A673 (cell line): ENCODE data around the gene CCDC33.

Source experiments
- EZH2 ChIP-seq: fragments of 200-600 bp; sonication (generic); IDR thresholded peaks from 2 replicates; pipeline ENCODE4 v1.6.1; 2017; ENCODE audit warnings: borderline replicate concordance, low read depth, mild to moderate bottlenecking, mixed read lengths, antibody characterized with exemption, low read length; ENCODE audit not compliant: poor library complexity, severe bottlenecking
- TF ChIP-seq, protein P1 (sequence below): fragments of 300-800, 200-600 bp; sonication (generic); conservative IDR thresholded peaks from 2 replicates; pipeline ENCODE4 v1.5.1; 2017; ENCODE audit warnings: low read depth, mild to moderate bottlenecking, antibody characterized with exemption, low read length, moderate library complexity, mixed read lengths

DNA sequence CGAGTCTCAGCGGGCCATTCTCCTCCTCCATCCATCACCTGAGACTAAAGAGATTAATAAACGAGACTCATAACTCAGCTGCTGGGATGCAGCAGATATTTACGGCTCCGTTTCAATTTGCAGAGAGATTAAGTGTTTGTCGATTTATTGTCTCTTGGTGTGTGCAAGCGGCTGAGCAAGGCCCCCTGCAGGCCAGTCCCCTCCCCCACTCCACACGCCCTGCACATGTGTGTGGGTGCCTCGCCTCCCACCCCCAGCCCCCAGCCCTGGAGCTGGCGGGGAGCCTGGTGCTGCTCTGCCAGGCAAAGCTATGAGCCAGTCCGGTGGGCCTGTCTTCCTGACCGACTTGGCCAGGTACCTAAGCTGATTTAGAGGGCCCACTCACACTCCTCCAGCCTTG, 68.3 kb downstream of the CCDC33 start:
- TF ChIP-seq, protein P1, sequence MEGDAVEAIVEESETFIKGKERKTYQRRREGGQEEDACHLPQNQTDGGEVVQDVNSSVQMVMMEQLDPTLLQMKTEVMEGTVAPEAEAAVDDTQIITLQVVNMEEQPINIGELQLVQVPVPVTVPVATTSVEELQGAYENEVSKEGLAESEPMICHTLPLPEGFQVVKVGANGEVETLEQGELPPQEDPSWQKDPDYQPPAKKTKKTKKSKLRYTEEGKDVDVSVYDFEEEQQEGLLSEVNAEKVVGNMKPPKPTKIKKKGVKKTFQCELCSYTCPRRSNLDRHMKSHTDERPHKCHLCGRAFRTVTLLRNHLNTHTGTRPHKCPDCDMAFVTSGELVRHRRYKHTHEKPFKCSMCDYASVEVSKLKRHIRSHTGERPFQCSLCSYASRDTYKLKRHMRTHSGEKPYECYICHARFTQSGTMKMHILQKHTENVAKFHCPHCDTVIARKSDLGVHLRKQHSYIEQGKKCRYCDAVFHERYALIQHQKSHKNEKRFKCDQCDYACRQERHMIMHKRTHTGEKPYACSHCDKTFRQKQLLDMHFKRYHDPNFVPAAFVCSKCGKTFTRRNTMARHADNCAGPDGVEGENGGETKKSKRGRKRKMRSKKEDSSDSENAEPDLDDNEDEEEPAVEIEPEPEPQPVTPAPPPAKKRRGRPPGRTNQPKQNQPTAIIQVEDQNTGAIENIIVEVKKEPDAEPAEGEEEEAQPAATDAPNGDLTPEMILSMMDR, result no peak
- no peak for TF ChIP-seq EZH2
